ENCODE data around the gene ZNF264.

DNA sequence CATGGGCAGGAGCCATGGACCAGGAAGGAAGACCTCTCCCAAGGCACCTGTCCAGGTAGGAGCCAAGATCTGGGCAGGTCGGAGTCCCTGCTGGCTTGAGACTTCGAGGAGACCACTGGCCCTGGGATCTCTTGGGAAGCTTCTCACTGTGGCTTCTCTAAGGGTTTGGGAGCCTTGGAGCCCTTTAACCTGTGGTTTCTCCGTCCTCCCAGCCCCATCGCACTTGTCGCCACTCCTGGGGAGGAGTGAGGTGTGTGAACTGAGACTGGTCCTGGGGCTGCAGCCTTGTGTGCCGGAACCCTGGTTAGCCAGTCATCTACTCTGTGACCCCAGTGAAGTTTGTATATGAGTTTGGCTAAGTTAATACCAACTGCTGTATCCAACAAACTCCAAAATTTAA lies 57.3 kb downstream of the ZNF264 start:
- TF ChIP-seq, protein P1, sequence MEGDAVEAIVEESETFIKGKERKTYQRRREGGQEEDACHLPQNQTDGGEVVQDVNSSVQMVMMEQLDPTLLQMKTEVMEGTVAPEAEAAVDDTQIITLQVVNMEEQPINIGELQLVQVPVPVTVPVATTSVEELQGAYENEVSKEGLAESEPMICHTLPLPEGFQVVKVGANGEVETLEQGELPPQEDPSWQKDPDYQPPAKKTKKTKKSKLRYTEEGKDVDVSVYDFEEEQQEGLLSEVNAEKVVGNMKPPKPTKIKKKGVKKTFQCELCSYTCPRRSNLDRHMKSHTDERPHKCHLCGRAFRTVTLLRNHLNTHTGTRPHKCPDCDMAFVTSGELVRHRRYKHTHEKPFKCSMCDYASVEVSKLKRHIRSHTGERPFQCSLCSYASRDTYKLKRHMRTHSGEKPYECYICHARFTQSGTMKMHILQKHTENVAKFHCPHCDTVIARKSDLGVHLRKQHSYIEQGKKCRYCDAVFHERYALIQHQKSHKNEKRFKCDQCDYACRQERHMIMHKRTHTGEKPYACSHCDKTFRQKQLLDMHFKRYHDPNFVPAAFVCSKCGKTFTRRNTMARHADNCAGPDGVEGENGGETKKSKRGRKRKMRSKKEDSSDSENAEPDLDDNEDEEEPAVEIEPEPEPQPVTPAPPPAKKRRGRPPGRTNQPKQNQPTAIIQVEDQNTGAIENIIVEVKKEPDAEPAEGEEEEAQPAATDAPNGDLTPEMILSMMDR (conservative IDR thresholded peaks at IDR 0.05; ENCODE audit: low read length) = no peak
- no peak for TF ChIP-seq EZH2phosphoT487 (IDR thresholded peaks at IDR 0.05; ENCODE audit: borderline replicate concordance)

Measured in Loucy (cell line).